GM13976 (cell line): ENCODE measurements around the gene SPRED1.

Experiments used
- DNase-seq: peaks from one replicate; pipeline ENCODE4 v3.0.0; 2012; ENCODE audit warnings: low spot score
- in situ Hi-C: fragments of 300-500 bp; cut with MboI; formaldehyde crosslinking; loops from one replicate; pipeline ENCODE4 v1.12.0; 2022; ENCODE audit warnings: low sequenced_read_pairs, mixed read lengths, inconsistent platforms; ENCODE audit not compliant: unreplicated experiment
- TF ChIP-seq, protein P1 (sequence below): IDR thresholded peaks from 2 replicates; pipeline ENCODE4 v1.5.1; 2012; ENCODE audit warnings: borderline replicate concordance, mild to moderate bottlenecking; ENCODE audit not compliant: insufficient read depth; ENCODE audit errors: extremely low read depth, missing control alignments, control extremely low read depth

Gene SPRED1

DNA sequence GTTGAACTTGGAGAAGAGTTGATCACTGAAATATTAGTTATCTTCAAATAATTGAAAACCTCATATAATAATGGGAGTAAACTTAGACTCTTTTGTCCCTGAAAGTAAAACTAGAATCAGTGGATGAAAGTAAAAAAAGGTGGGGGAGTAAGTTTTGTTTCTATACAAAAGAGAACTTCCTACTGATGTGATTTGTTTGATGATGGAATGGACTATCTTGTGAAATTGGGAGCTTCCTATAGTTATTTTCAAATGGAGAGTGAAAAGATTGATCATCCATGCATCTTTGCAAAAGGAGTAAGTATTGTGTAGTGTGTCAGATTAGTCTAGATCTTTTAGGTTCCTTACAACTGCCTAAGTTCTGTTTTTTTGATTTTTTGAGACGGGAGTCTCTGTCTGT is 28.4 kb downstream of the SPRED1 start:
- in situ Hi-C loops = no loop called here
- TF ChIP-seq, protein P1, sequence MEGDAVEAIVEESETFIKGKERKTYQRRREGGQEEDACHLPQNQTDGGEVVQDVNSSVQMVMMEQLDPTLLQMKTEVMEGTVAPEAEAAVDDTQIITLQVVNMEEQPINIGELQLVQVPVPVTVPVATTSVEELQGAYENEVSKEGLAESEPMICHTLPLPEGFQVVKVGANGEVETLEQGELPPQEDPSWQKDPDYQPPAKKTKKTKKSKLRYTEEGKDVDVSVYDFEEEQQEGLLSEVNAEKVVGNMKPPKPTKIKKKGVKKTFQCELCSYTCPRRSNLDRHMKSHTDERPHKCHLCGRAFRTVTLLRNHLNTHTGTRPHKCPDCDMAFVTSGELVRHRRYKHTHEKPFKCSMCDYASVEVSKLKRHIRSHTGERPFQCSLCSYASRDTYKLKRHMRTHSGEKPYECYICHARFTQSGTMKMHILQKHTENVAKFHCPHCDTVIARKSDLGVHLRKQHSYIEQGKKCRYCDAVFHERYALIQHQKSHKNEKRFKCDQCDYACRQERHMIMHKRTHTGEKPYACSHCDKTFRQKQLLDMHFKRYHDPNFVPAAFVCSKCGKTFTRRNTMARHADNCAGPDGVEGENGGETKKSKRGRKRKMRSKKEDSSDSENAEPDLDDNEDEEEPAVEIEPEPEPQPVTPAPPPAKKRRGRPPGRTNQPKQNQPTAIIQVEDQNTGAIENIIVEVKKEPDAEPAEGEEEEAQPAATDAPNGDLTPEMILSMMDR = no peak
- no peak for DNase-seq

DNA sequence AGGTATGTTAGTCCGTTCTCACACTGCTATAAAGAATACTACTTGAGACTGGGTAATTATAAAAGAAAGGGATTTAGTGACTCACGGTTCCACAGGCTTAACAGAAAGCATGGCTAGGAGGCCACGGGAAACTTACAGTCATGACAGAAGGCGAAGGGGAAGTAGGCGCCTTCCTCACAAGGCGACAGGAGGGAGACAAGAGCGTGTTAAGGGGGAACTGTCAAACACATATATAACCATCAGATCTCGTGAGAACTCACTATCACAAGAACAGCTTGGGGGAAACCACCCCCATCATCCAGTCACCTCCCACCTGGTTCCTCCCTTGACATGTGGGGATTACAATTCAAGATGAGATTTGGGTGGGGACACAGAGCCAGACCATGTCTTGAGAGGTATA is 30.4 kb downstream of the SPRED1 start:
- in situ Hi-C loops = no loop called here
- TF ChIP-seq, protein P1 = no peak
- DNase-seq = no peak

DNA sequence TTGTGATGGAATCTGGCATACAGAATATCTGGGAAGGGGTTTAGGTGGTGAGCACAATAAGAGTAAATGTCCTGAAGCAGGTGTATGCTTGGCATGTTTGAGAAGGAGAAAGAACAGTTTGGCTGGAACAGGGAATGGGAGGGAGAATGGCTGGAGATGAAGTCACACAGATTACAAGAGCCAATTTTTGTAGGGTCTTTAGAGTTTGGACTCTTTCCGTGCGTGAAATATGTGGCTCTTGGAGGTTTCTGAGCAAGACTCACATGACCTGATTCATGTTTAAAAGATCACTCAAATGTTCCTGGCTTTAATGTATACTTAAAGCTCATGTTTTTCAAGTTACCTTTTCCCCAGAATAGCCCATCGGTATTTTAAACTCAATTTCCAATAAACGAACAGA is 32.8 kb downstream of the SPRED1 start:
- TF ChIP-seq, protein P1 = no peak
- no peak for DNase-seq
- in situ Hi-C loops = no loop called here

DNA sequence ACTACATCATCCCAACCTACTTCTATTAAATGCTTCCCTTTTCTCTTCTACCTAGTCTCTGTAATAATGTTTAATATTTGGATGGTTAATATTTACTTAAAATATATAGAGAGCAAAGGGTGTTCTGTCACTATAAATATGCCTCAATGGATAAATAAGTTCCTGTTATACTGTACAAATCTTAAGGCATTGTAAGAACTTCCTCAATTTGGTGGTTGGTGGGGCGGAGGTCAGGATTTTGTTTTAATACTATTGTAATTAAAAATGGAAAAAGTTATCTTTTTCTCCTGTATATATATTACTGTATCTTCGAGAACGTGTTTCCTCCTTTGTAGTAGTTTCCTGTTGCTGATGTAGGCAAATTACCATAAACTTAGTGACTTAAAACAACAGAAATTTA is 41.5 kb downstream of the SPRED1 start:
- in situ Hi-C loops = no loop called here
- TF ChIP-seq, protein P1 = no peak
- no peak for DNase-seq

DNA sequence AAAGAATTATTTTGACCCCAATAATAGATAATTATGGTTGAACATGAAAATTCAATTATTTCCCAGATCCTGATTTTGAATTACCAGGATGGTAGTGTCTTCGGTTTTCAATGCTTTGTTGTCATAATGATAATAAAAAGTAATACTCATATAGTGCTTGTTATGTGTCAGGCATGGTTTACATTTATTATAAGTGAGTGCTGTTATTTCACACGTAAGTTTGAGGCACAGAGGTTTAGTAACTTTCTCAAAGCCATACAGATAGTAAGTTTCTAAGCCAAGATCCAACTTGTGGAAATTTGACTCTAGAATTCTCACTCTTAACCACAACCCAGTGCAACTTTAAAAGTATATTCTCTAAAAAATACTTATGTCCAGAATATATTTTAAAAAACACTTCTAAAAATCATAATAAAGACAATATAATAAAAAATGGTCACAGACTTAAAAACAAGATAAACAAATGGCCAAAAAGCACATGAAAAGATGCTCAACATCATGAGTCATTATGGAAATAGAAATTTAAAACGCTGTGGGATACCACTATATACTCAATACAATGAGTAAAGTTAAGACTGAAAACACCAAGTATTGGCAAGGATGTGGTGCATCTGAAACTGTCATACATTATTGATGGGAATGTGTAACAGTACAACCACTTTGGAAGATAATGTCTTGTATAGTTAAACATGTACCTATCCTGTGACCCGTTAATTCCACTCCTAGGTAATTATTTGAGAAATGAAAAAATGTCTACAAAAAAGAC is 45.2 kb downstream of the SPRED1 start:
- DNase-seq = no peak
- in situ Hi-C loops = no loop called here
- TF ChIP-seq, protein P1 = no peak

DNA sequence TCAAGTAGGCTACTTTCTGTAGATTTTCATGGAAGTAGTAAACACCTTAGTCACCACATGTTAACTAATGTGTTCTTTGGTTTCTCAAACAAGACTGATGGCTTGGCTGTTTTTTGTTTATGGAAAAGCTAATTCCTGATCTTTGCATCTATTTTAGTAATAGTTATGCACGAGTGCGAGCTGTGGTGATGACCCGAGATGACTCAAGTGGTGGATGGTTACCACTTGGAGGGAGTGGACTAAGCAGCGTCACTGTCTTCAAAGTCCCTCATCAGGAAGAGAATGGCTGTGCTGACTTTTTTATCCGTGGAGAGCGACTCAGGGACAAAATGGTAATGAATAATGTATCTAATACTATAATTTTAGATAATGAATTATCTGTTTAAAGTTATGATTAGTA is 46.6 kb downstream of the SPRED1 start:
- in situ Hi-C loops = no loop called here
- no peak for DNase-seq
- TF ChIP-seq, protein P1 = no peak
